Trophoblast cell (in vitro differentiated cells and primary cell): ENCODE results near the gene OR8H2.

Experiments
- DNase-seq, 2 donors: peaks; one replicate each; pipeline ENCODE4 v3.0.0-alpha.2; 2016
- H2AFZ ChIP-seq: 2 replicates; pipeline ENCODE4 v1.6.1; 2013; ENCODE audit warnings: low read length, moderate library complexity, mild to moderate bottlenecking; ENCODE audit not compliant: insufficient read depth, poor library complexity
- H2AK5ac ChIP-seq: 2 replicates; pipeline ENCODE4 v1.6.1; 2013; ENCODE audit warnings: mild to moderate bottlenecking, low read length
- H2BK120ac ChIP-seq: 2 replicates; pipeline ENCODE4 v1.6.1; 2013; ENCODE audit warnings: low read length, mild to moderate bottlenecking, moderate library complexity; ENCODE audit not compliant: insufficient read depth, poor library complexity
- H2BK12ac ChIP-seq: 2 replicates; pipeline ENCODE4 v1.6.1; 2013; ENCODE audit warnings: mild to moderate bottlenecking, low read length, moderate library complexity
- H2BK5ac ChIP-seq: 2 replicates; pipeline ENCODE4 v1.6.1; 2013; ENCODE audit warnings: low read length, low read depth, moderate library complexity, mild to moderate bottlenecking; ENCODE audit not compliant: poor library complexity
- H3K14ac ChIP-seq: 2 replicates; pipeline ENCODE4 v1.6.1; 2013; ENCODE audit warnings: mild to moderate bottlenecking, low read length
- H3K18ac ChIP-seq: 2 replicates; pipeline ENCODE4 v1.6.1; 2013; ENCODE audit warnings: mild to moderate bottlenecking, low read length
- H3K23ac ChIP-seq: 2 replicates; pipeline ENCODE4 v1.6.1; 2013; ENCODE audit warnings: low read length
- H3K27ac ChIP-seq: 2 replicates; pipeline ENCODE4 v1.5.1; 2013; ENCODE audit warnings: low read depth, mild to moderate bottlenecking, inconsistent platforms, low read length, moderate library complexity
- H3K27me3 ChIP-seq: 2 replicates; pipeline ENCODE4 v1.6.1; 2013; ENCODE audit warnings: inconsistent platforms, mild to moderate bottlenecking, low read length, moderate library complexity; ENCODE audit not compliant: insufficient read depth
- H3K36me3 ChIP-seq, 2 experiments: 1 replicate in 1 of 2; 2 replicates in 1 of 2; pipeline ENCODE4 v1.6.1; 2013; ENCODE audit warnings: low read length in 2 of 2, mild to moderate bottlenecking in 2 of 2, moderate library complexity in 1 of 2; ENCODE audit not compliant: insufficient read depth in 2 of 2, control insufficient read depth in 1 of 2
- H3K4ac ChIP-seq: 2 replicates; pipeline ENCODE4 v1.6.1; 2013; ENCODE audit warnings: low read depth, mild to moderate bottlenecking, low read length, moderate library complexity
- H3K4me1 ChIP-seq, 2 experiments: 1 replicate in 1 of 2; 2 replicates in 1 of 2; pipeline ENCODE4 v1.6.1; 2013; ENCODE audit warnings: low read length in 2 of 2, mild to moderate bottlenecking in 2 of 2, moderate library complexity in 1 of 2; ENCODE audit not compliant: insufficient read depth in 2 of 2, control insufficient read depth in 1 of 2
- H3K4me2 ChIP-seq: 2 replicates; pipeline ENCODE4 v1.6.1; 2013; ENCODE audit warnings: inconsistent platforms, mild to moderate bottlenecking, low read length, moderate library complexity
- H3K4me3 ChIP-seq: 2 replicates; pipeline ENCODE4 v1.5.1; 2013; ENCODE audit warnings: mild to moderate bottlenecking, low read depth, low read length, inconsistent platforms
- H3K79me1 ChIP-seq: one replicate; pipeline ENCODE4 v1.6.1; 2013; ENCODE audit warnings: low read length
- H3K79me2 ChIP-seq: 2 replicates; pipeline ENCODE4 v1.6.1; 2013; ENCODE audit warnings: low read length, mild to moderate bottlenecking; ENCODE audit not compliant: control insufficient read depth, insufficient read depth, poor library complexity
- H3K9ac ChIP-seq: 2 replicates; pipeline ENCODE4 v1.6.1; 2013; ENCODE audit warnings: mild to moderate bottlenecking, low read length
- H3K9me3 ChIP-seq: 2 replicates; pipeline ENCODE4 v1.6.1; 2013; ENCODE audit warnings: low read depth, mild to moderate bottlenecking, control low read depth, inconsistent platforms, low read length; ENCODE audit not compliant: insufficient read depth
- H4K12ac ChIP-seq: 2 replicates; pipeline ENCODE4 v1.6.1; 2013; ENCODE audit warnings: low read depth, mild to moderate bottlenecking, low read length, moderate library complexity
- H4K8ac ChIP-seq: 2 replicates; pipeline ENCODE4 v1.6.1; 2013; ENCODE audit warnings: low read depth, mild to moderate bottlenecking, low read length, moderate library complexity
- H4K91ac ChIP-seq: one replicate; pipeline ENCODE4 v1.6.1; 2013; ENCODE audit warnings: low read depth, mild to moderate bottlenecking, low read length, moderate library complexity
- WGBS: extraction: QIAGEN DNeasy Blood & Tissue Kit; methylation state at CpG from one replicate; pipeline ENCODE4 v1.1.7; 2013; ENCODE audit warnings: missing lambda C conversion rate; ENCODE audit not compliant: insufficient read length, insufficient coverage; ENCODE audit errors: extremely low coverage; 5-methylcytosine and 5-hydroxymethylcytosine counted together

The OR8H2 gene

GRCh38 chr11:56066980-56067379, 36.5 kb upstream of the OR8H2 start:
- H3K23ac ChIP-seq = no peak overlapping the region
- no peak overlapping the region for H2AK5ac ChIP-seq
- H3K4me3 ChIP-seq = no peak overlapping the region
- no peaks in the 10 kb centered on the region for H3K79me2 ChIP-seq
- H3K9me3 ChIP-seq = no peaks in the 10 kb centered on the region
- no peak overlapping the region for H3K9ac ChIP-seq
- no peak overlapping the region for H4K91ac ChIP-seq
- H2BK12ac ChIP-seq = no peak overlapping the region
- H3K4ac ChIP-seq = no peak overlapping the region
- H2BK120ac ChIP-seq = no peak overlapping the region
- no CpG with 5 or more reads among the region's 2 CpGs for WGBS
- H3K36me3 ChIP-seq = no peaks in the 10 kb centered on the region
- H2AFZ ChIP-seq = no peak overlapping the region
- H3K4me2 ChIP-seq = no peak overlapping the region
- H3K18ac ChIP-seq = no peak overlapping the region
- no peak overlapping the region for H3K27ac ChIP-seq
- no peak overlapping the region for H4K12ac ChIP-seq
- no peak overlapping the region for H2BK5ac ChIP-seq
- no peaks in the 10 kb centered on the region for H3K4me1 ChIP-seq
- H3K14ac ChIP-seq = no peak overlapping the region
- H4K8ac ChIP-seq = no peak overlapping the region
- no peaks in the 10 kb centered on the region for H3K27me3 ChIP-seq
- no peaks in the 10 kb centered on the region for H3K79me1 ChIP-seq
- peak in 1 of 2 donors; percentile 10 for DNase-seq

DNA sequence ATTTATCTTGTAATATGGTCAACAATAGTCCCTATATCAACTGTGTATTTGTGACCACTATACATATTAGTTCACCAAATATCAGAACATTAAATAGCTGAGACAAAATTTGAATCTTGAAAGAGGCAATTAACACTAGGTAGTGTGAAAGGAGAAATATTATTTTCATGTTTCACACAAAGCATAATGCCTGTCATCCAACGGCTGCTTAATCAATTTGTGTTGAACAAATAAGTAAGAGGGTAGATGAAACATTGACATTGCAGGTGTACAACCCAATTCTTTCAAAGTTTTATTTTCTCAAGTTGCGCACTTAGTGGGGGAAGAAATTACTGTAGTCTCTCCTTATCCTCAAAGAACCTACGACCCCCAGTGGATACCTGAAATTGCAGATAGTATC, 13.8 kb upstream of the OR8H2 start:
- Histone ChIP-seq H2AFZ (no peak overlapping the region), H3K36me3 (no peaks in the 10 kb centered on the region), H3K79me1 (no peaks in the 10 kb centered on the region), H3K27ac (no peak overlapping the region), H3K4me2 (no peak overlapping the region), H3K4me3 (no peak overlapping the region), H2AK5ac (no peak overlapping the region), H3K14ac (no peak overlapping the region), H3K79me2 (no peaks in the 10 kb centered on the region), H4K12ac (no peak overlapping the region), H3K4me1 (no peaks in the 10 kb centered on the region), H3K23ac (no peak overlapping the region), H2BK5ac (no peak overlapping the region), H3K9me3 (no peaks in the 10 kb centered on the region), H3K27me3 (no peaks in the 10 kb centered on the region), H3K18ac (no peak overlapping the region), H4K91ac (no peak overlapping the region), H3K4ac (no peak overlapping the region), H4K8ac (no peak overlapping the region), H3K9ac (no peak overlapping the region), H2BK12ac (no peak overlapping the region), H2BK120ac (no peak overlapping the region)
- no CpG with 5 or more reads among the region's 3 CpGs for WGBS
- no peak for DNase-seq

DNA sequence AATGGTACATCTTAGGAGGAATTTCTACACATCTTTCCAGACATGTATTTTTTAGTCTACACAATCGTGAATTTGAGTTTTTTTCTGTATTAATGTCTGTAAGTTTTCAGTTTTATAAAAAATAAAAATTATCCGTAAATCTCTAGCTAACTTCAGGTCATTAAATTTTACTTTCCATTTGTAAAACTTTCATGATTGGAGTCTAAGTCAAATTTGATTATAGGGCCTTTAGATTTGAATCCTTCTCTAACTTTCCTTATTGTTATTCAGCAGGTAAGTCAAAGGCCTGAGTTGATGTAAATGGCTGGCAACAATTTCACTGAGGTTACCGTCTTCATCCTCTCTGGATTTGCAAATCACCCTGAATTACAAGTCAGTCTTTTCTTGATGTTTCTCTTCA, 10.5 kb upstream of the OR8H2 start, which contains the start of gene OR8I2:
Gene OR8I2, plus strand, starts transcription at position 301 of the 400 bp plus-strand sequence. Its CDS starts 0 bp downstream, at position 301.
- H3K23ac ChIP-seq = no peak within 1 kb of the TSS

DNA sequence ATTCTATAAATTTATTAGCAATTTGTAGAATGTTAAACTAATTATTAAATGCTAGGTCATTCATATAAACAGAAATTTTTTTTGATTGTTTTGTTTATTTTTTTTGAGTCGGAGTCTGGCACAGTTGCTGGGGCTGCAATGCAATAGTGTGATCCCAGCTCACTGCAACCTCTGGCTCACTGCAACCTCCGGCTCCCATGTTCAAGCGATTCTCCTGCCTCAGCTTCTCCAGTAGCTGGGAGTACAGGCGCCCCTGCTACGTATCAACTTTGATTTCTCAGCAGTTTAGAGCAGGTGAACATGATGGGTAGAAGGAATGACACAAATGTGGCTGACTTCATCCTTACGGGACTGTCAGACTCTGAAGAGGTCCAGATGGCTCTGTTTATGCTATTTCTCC, 18.6 kb downstream of the OR8H2 start, which contains the start of gene OR8H3:
Gene OR8H3, plus strand, starts transcription at position 301 of the 400 bp plus-strand sequence. Its CDS starts 0 bp downstream, at position 301.
- no CpG with 5 or more reads among the region's 6 CpGs for WGBS
- no peak within 1 kb of the TSS for H2AFZ ChIP-seq
- DNase-seq = no peak

More for the DNA sequence above, 10.5 kb upstream of the OR8H2 start, which contains the start of gene OR8I2:
- H3K4me1 ChIP-seq = no peaks in the 10 kb centered on the region
- no peak within 1 kb of the TSS for H3K18ac ChIP-seq
- H2AFZ ChIP-seq = no peak within 1 kb of the TSS
- no peak within 1 kb of the TSS for H3K4me3 ChIP-seq
- H3K9ac ChIP-seq = no peak within 1 kb of the TSS
- no peak within 1 kb of the TSS for H3K4ac ChIP-seq
- H4K8ac ChIP-seq = no peak within 1 kb of the TSS
- H3K9me3 ChIP-seq = no peaks in the 10 kb centered on the region
- no peaks in the 10 kb centered on the region for H3K79me2 ChIP-seq
- H4K12ac ChIP-seq = no peak within 1 kb of the TSS
- H3K27me3 ChIP-seq = no peaks in the 10 kb centered on the region
- no peaks in the 10 kb centered on the region for H3K36me3 ChIP-seq
- no peak within 1 kb of the TSS for H3K27ac ChIP-seq
- no peak within 1 kb of the TSS for H3K14ac ChIP-seq
- H2BK5ac ChIP-seq = no peak within 1 kb of the TSS
- H3K4me2 ChIP-seq = no peak within 1 kb of the TSS
- WGBS = no CpG with 5 or more reads among the region's 3 CpGs
- no peak within 1 kb of the TSS for H2BK120ac ChIP-seq
- no peak within 1 kb of the TSS for H2BK12ac ChIP-seq
- H3K79me1 ChIP-seq = no peaks in the 10 kb centered on the region
- no peak within 1 kb of the TSS for H2AK5ac ChIP-seq
- no peak for DNase-seq
- no peak within 1 kb of the TSS for H4K91ac ChIP-seq

More for the DNA sequence above, 18.6 kb downstream of the OR8H2 start, which contains the start of gene OR8H3:
- Histone ChIP-seq H4K12ac (no peak within 1 kb of the TSS), H3K4me1 (no peaks in the 10 kb centered on the region), H3K23ac (no peak within 1 kb of the TSS), H3K9ac (no peak within 1 kb of the TSS), H2BK120ac (no peak within 1 kb of the TSS), H3K79me1 (no peaks in the 10 kb centered on the region), H3K36me3 (no peaks in the 10 kb centered on the region), H3K18ac (no peak within 1 kb of the TSS), H2BK12ac (no peak within 1 kb of the TSS), H4K8ac (no peak within 1 kb of the TSS), H4K91ac (no peak within 1 kb of the TSS), H3K14ac (no peak within 1 kb of the TSS), H3K4me3 (no peak within 1 kb of the TSS), H3K4ac (no peak within 1 kb of the TSS), H3K27ac (no peak within 1 kb of the TSS), H2BK5ac (no peak within 1 kb of the TSS), H3K9me3 (no peaks in the 10 kb centered on the region), H3K79me2 (no peaks in the 10 kb centered on the region), H3K27me3 (no peaks in the 10 kb centered on the region), H3K4me2 (no peak within 1 kb of the TSS), H2AK5ac (no peak within 1 kb of the TSS)
